ENCODE data around the gene CNN3.

The CNN3 gene

GRCh38 chr1:94954263-94955220 is 27.6 kb upstream of the CNN3 start:
- no peak for DNase-seq (ENCODE audit: low spot score)
- H3K27me3 ChIP-seq (ENCODE audit: insufficient read depth, poor library complexity, severe bottlenecking), result no peaks in the 10 kb centered on the region
- H3K9me3 ChIP-seq (ENCODE audit: severe bottlenecking), result no peaks in the 10 kb centered on the region
- no peaks in the 10 kb centered on the region for H3K36me3 ChIP-seq (ENCODE audit: low read depth)
- no peak for TF ChIP-seq CTCF (IDR thresholded peaks at IDR 0.05; ENCODE audit: poor library complexity, severe bottlenecking)
- peaks cover 13% of the 10 kb centered on the region for H3K4me1 ChIP-seq (ENCODE audit: insufficient read depth, poor library complexity, severe bottlenecking)
- no peak overlapping the region for H3K4me3 ChIP-seq (ENCODE audit: severe bottlenecking)
- ATAC-seq (ENCODE audit: low read depth), result no peak
- no peak overlapping the region for H3K27ac ChIP-seq (ENCODE audit: poor library complexity, severe bottlenecking)

- Histone ChIP-seq H3K4me1 (ENCODE audit: insufficient read depth, poor library complexity, severe bottlenecking) (peaks cover 13% of the 10 kb centered on the region), H3K27ac (ENCODE audit: poor library complexity, severe bottlenecking) (no peak overlapping the region), H3K4me3 (ENCODE audit: severe bottlenecking) (no peak overlapping the region), H3K9me3 (ENCODE audit: severe bottlenecking) (no peaks in the 10 kb centered on the region), H3K27me3 (ENCODE audit: insufficient read depth, poor library complexity, severe bottlenecking) (no peaks in the 10 kb centered on the region), H3K36me3 (ENCODE audit: low read depth) (no peaks in the 10 kb centered on the region)
- DNase-seq (ENCODE audit: low spot score) (no peak), ATAC-seq (ENCODE audit: low read depth) (no peak)
- no peak for TF ChIP-seq CTCF (IDR thresholded peaks at IDR 0.05; ENCODE audit: poor library complexity, severe bottlenecking)
Observed at GRCh38 chr1:94953746-94954145, 26.8 kb upstream of the CNN3 start.

- no peak for TF ChIP-seq CTCF (IDR thresholded peaks at IDR 0.05; ENCODE audit: poor library complexity, severe bottlenecking)
- Histone ChIP-seq H3K36me3 (ENCODE audit: low read depth) (no peaks in the 10 kb centered on the region), H3K4me1 (ENCODE audit: insufficient read depth, poor library complexity, severe bottlenecking) (peaks cover 13% of the 10 kb centered on the region), H3K27ac (ENCODE audit: poor library complexity, severe bottlenecking) (no peak overlapping the region), H3K27me3 (ENCODE audit: insufficient read depth, poor library complexity, severe bottlenecking) (no peaks in the 10 kb centered on the region), H3K9me3 (ENCODE audit: severe bottlenecking) (no peaks in the 10 kb centered on the region), H3K4me3 (ENCODE audit: severe bottlenecking) (no peak overlapping the region)
- no peak for ATAC-seq (ENCODE audit: low read depth)
- DNase-seq (ENCODE audit: low spot score), result no peak
Observed at GRCh38 chr1:94953107-94953506, 26.2 kb upstream of the CNN3 start.

GRCh38 chr1:94952539-94952938 is 25.6 kb upstream of the CNN3 start:
- no peaks in the 10 kb centered on the region for H3K27me3 ChIP-seq (ENCODE audit: insufficient read depth, poor library complexity, severe bottlenecking)
- H3K36me3 ChIP-seq (ENCODE audit: low read depth), result no peaks in the 10 kb centered on the region
- no peak overlapping the region for H3K27ac ChIP-seq (ENCODE audit: poor library complexity, severe bottlenecking)
- H3K4me3 ChIP-seq (ENCODE audit: severe bottlenecking), result no peak overlapping the region
- H3K9me3 ChIP-seq (ENCODE audit: severe bottlenecking), result no peaks in the 10 kb centered on the region
- ATAC-seq (ENCODE audit: low read depth) (no peak), DNase-seq (ENCODE audit: low spot score) (no peak)
- peaks cover 13% of the 10 kb centered on the region for H3K4me1 ChIP-seq (ENCODE audit: insufficient read depth, poor library complexity, severe bottlenecking)
- no peak for TF ChIP-seq CTCF (IDR thresholded peaks at IDR 0.05; ENCODE audit: poor library complexity, severe bottlenecking)
